MM.1S (cell line): ENCODE measurements around the gene KIF5A.
"Not testable (repeated sequence)": the region's sequence is repeated elsewhere in the genome, so short reads cannot be mapped to it uniquely, and the experiment has no call there.

Source experiments
- DNase-seq: peaks from one replicate; pipeline ENCODE4 v3.0.0-alpha.2; 2015
- H2AFZ ChIP-seq: fragments of 300-600 bp; sonication (generic); 2 replicates; pipeline ENCODE4 v1.6.0; 2016; ENCODE audit warnings: antibody characterized with exemption, low read length
- H3F3A ChIP-seq: fragments of 300-600 bp; sonication (generic); 2 replicates; pipeline ENCODE4 v1.6.1; 2016; ENCODE audit warnings: mild to moderate bottlenecking, antibody characterized with exemption, low read length, moderate library complexity, mixed read lengths; ENCODE audit not compliant: insufficient read depth
- H3K27ac ChIP-seq: fragments of 300-600 bp; sonication (generic); 2 replicates; pipeline ENCODE4 v1.5.1; 2016; ENCODE audit warnings: mild to moderate bottlenecking, low read length
- H3K27me3 ChIP-seq: fragments of 300-600 bp; sonication (generic); replicated peaks from 2 replicates; pipeline ENCODE4 v1.6.0; 2016; ENCODE audit warnings: low read length; ENCODE audit not compliant: insufficient read depth
- H3K36me3 ChIP-seq: fragments of 300-600 bp; sonication (generic); replicated peaks from 2 replicates; pipeline ENCODE4 v1.6.1; 2016; ENCODE audit warnings: mild to moderate bottlenecking, low read length, mixed read lengths; ENCODE audit not compliant: insufficient read depth
- H3K4me1 ChIP-seq: fragments of 300-600 bp; sonication (generic); 2 replicates; pipeline ENCODE4 v1.6.1; 2016; ENCODE audit warnings: low read length, mixed read lengths
- H3K4me2 ChIP-seq: fragments of 300-600 bp; sonication (generic); 2 replicates; pipeline ENCODE4 v1.6.0; 2016; ENCODE audit warnings: low read depth, low read length
- H3K4me3 ChIP-seq: fragments of 300-600 bp; sonication (generic); 2 replicates; pipeline ENCODE4 v1.5.1; 2016; ENCODE audit warnings: low read length, mixed read lengths
- H3K79me2 ChIP-seq: fragments of 300-600 bp; sonication (generic); 2 replicates; pipeline ENCODE4 v1.6.1; 2016; ENCODE audit warnings: mixed run types, low read length, mixed read lengths
- H3K9ac ChIP-seq: fragments of 300-600 bp; sonication (generic); 2 replicates; pipeline ENCODE4 v1.6.1; 2016; ENCODE audit warnings: low read length, mixed read lengths
- H3K9me2 ChIP-seq: fragments of 300-600 bp; sonication (generic); replicated peaks from 2 replicates; pipeline ENCODE4 v1.6.1; 2016; ENCODE audit warnings: mild to moderate bottlenecking, low read length, mixed read lengths; ENCODE audit not compliant: insufficient read depth
- H3K9me3 ChIP-seq: fragments of 300-600 bp; sonication (generic); replicated peaks from 2 replicates; pipeline ENCODE4 v1.6.1; 2016; ENCODE audit warnings: mild to moderate bottlenecking, low read length, mixed read lengths; ENCODE audit not compliant: insufficient read depth
- H4K20me1 ChIP-seq: fragments of 300-600 bp; sonication (generic); 2 replicates; pipeline ENCODE4 v1.6.1; 2016; ENCODE audit warnings: mild to moderate bottlenecking, low read length, moderate library complexity, mixed read lengths; ENCODE audit not compliant: insufficient read depth
- CTCF ChIP-seq: fragments of 300-600 bp; sonication (generic); IDR thresholded peaks from 2 replicates; pipeline ENCODE4 v1.5.1; 2016; ENCODE audit warnings: antibody characterized with exemption, low read length, mixed read lengths
- EZH2 ChIP-seq: fragments of 300-600 bp; sonication (generic); optimal IDR thresholded peaks from 2 replicates; pipeline ENCODE3; 2017; ENCODE audit warnings: low read depth, mild to moderate bottlenecking, antibody characterized with exemption, low read length, mixed read lengths
- EZH2phosphoT487 ChIP-seq: fragments of 300-600 bp; sonication (generic); IDR thresholded peaks from 2 replicates; pipeline ENCODE4 v1.6.1; 2018; ENCODE audit warnings: antibody characterized with exemption, low read length

Gene KIF5A

GRCh38 chr12:57513266-57513665 is 36.6 kb upstream of the KIF5A start:
- Histone ChIP-seq H3K4me1 (peaks cover 3% of the 10 kb centered on the region), H3K4me3 (no peak overlapping the region), H4K20me1 (no peaks in the 10 kb centered on the region), H3K9me3 (no peaks in the 10 kb centered on the region), H3K27ac (no peak overlapping the region), H3K9me2 (no peaks in the 10 kb centered on the region), H3K27me3 (no peaks in the 10 kb centered on the region), H3F3A (peaks cover 30% of the 10 kb centered on the region), H3K4me2 (no peak overlapping the region), H3K36me3 (peaks cover 24% of the 10 kb centered on the region), H3K9ac (no peak overlapping the region), H2AFZ (no peak overlapping the region), H3K79me2 (peaks cover 29% of the 10 kb centered on the region)
- no peak for TF ChIP-seq EZH2phosphoT487
- TF ChIP-seq EZH2: no peak
- no peak for TF ChIP-seq CTCF
- no peak for DNase-seq

- Histone ChIP-seq H3K79me2 (peaks cover 33% of the 10 kb centered on the region), H3F3A (peaks cover 30% of the 10 kb centered on the region), H3K36me3 (peaks cover 24% of the 10 kb centered on the region)
- not testable (repeated sequence) for H4K20me1 ChIP-seq, H3K27ac ChIP-seq, H3K4me3 ChIP-seq, H3K9ac ChIP-seq, H3K4me2 ChIP-seq, H3K9me2 ChIP-seq, H3K27me3 ChIP-seq, H3K9me3 ChIP-seq, DNase-seq, H3K4me1 ChIP-seq, H2AFZ ChIP-seq
These were observed 36.2 kb upstream of the KIF5A start for GRCh38 chr12:57513677-57514076.

- H3F3A ChIP-seq: peaks cover 33% of the 10 kb centered on the region
- H3K79me2 ChIP-seq: peaks cover 36% of the 10 kb centered on the region
- not testable (repeated sequence) for H3K27me3 ChIP-seq, H3K9me3 ChIP-seq, H3K27ac ChIP-seq, H2AFZ ChIP-seq, H4K20me1 ChIP-seq, H3K9me2 ChIP-seq, H3K4me2 ChIP-seq, H3K4me3 ChIP-seq, H3K9ac ChIP-seq, DNase-seq, H3K4me1 ChIP-seq
- peaks cover 24% of the 10 kb centered on the region for H3K36me3 ChIP-seq
These were observed 35.6 kb upstream of the KIF5A start for GRCh38 chr12:57514246-57514645.

GRCh38 chr12:57514720-57515407 is 35.0 kb upstream of the KIF5A start:
- H3K27ac ChIP-seq: no peak overlapping the region
- no peaks in the 10 kb centered on the region for H3K9me3 ChIP-seq
- H4K20me1 ChIP-seq: no peaks in the 10 kb centered on the region
- peaks cover 37% of the 10 kb centered on the region for H3F3A ChIP-seq
- peaks cover 24% of the 10 kb centered on the region for H3K36me3 ChIP-seq
- no peak overlapping the region for H3K4me3 ChIP-seq
- TF ChIP-seq EZH2phosphoT487 (no peak), EZH2 (no peak), CTCF (no peak)
- H3K4me1 ChIP-seq: peaks cover 9% of the 10 kb centered on the region
- no peaks in the 10 kb centered on the region for H3K9me2 ChIP-seq
- no peak overlapping the region for H3K9ac ChIP-seq
- no peak overlapping the region for H2AFZ ChIP-seq
- no peak for DNase-seq
- peaks cover 42% of the 10 kb centered on the region for H3K79me2 ChIP-seq
- H3K27me3 ChIP-seq: no peaks in the 10 kb centered on the region
- no peak overlapping the region for H3K4me2 ChIP-seq
